Measurements from ENCODE around the gene AQP12A.
A peak's percentile ranks its signal among the peaks of the same experiment; 100 is the strongest.
"Not testable (repeated sequence)": the region's sequence is repeated elsewhere in the genome, so short reads cannot be mapped to it uniquely, and the experiment has no call there.

Gene AQP12A

DNA sequence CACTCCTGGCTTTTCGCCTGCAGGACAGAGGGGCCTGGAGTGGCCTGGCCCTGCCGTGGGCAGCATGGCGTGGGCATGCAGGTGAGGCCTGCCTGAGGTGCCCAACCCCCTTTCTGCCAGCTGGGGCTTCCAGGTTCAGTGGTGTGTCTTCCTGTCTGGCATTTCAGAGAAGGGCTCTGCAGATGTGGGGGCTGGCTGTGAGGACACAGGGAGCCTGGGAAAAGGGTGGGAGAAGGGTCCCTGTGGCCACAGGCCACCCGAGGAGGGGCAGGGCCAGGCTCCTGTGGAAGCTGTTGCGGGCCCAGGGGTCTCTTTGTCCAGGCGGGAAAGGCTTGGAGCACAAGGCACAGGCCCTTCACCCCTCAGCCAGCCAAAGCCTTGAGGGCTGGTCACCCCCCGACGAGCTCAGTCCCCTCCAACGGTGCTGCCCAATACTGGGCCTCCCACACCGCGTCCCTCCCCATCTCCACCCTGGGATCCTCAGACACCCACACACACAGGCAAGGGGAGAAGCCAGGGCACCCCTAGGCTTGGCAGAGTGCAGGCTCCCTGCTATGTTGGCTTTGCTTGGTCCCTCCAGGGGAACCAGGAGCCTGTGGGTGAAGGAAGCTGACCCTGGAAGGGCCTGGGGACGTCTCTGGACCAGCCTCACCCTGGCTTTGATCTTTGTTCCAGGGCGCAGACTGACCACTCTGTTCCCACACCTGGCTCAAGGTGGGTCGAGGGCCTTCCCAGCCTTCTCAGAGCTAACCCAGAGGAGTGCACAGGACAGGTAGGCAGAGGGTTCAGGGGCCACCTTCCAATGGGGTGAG is 3.7 kb upstream of the AQP12A start:
- DNase-seq (ENCODE audit: low spot score): peak; percentile 33

DNA sequence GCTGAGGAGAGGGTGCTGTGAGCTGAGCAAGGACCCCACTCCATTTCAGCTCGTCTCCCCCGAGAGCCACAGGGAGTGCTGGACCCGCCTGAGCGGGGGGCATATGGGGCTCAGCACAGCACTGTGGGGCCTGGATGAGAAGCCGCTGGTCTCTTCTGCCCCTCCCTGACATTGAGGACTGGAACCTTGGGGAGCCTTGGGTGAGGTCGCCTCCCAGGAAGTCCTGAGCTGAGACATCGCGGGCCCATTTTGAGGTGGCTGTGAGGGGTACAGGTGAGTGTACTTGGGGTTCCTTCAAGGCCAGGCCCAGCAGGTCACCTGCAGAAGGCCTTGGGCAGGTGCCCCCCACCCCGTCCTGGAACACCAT is 3.1 kb upstream of the AQP12A start:
- peak; percentile 39 for DNase-seq (ENCODE audit: low spot score)

DNA sequence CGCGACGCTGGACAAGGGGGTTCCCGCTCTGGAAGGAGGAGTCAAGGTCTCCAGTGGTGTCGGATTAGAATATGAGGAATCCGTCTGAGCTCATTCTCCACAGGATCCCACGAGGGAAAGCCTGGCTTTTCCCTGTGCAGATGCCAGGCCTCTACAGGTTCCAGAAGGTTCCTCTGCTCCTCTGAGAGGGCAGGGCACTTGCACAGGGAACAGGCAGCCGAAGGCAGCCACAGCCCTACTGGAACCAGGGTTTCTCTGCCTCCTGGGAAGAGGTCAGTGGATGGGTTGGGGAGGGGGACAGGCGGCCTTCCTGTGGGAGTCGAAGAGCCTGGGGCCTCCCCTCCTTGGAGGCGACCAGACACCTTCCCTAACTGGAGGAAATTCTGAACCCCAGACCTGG is 1.7 kb upstream of the AQP12A start:
- no peak for DNase-seq (ENCODE audit: low spot score)

DNA sequence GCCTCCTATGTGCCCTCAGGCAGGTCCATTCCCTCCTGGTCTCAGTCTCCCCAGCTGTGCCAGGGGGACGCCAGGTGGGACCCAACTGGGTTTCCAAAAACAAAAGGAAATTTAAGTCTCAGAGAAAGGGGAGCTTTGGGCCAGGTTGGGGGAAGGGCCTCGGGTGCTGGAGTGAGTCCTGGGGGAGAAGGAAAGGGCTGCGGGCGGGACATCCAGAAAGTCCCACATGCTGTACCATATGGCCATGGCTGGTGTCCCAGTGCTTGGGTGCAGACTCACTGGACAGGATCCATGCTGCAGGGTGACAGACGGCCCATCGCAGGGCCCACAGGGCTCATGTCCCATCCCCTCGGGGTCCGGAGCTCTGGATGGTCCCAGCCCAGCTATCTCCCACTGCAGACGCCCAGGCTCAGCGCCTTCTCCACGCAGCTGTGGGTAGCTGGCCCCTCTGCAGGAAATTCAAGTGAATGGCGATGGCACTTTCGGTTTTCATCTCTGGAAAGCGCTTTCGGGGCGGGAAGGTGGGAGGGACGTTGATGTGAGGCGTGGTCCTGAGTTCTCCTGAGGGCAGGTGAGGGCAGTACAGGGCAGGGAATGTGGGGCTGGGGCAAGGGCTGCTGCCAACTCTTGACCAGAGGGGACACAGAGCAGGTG is 1.1 kb upstream of the AQP12A start:
- DNase-seq (ENCODE audit: low spot score): not testable (repeated sequence)

DNA sequence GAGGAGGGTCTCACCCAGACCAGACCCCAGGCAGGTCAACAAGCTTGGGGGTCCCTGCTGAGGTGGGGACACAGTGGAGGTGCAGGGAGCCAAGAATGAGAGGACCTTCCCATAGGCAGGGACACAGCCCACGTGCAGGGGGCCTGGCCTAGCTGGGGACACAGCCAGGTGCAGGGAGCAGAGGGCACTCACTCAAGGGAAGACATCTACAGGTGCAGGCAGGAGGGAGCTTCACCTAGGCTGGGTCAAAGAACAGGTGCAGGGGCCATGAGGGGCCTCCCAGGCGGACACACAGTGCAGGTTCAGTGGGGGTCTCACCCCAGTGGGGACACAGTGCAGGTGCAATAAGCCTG is 615 bp upstream of the AQP12A start:
- not testable (repeated sequence) for DNase-seq (ENCODE audit: low spot score)

DNA sequence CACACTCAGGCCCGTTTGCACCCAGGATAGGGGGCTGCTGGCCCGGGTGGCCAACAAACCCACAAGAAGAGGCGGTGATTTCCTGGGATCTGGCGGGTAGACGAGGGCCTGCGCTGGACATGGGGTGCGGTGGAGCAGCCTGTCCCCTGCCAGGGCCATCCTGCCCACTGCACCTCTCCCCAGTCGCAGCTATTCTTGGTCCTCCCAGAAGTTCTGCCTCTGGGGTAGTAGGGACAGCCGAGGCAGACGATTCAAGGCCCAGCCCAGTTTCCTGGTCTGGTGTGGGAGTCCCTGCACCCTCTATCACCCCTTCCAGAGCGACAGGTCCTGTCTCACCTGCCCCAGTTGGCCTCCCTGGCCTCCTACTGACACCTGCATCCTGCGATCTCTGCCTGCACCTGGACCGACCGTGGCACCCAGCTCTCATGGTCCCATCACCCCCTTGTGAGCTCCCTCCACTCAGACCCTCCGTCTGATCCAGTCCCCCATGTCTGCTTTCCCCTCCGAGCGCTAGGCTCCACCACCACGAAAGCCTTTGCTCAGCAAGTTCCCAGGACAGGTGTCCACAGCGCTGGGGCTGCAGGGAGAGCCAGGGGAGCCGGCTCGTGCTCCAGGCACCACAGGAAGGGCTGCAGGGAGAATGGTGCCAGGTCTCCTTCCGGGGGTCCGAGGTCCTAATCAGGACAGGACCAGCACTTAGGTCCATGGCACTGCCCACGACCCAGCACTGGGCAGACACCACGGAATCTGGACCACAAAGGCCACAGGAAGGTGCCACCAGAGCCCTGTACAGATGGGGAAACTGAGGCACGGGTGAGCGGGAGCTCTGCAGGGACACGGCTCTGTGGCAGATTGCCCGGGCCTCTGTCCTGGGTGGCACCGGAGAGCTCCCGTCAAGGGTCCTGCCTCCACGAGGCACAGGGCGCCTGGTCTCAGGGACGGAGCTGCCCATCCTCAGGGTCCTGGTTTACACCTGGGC is 1.2 kb downstream of the AQP12A start:
- DNase-seq (ENCODE audit: low spot score): peak; percentile 18

DNA sequence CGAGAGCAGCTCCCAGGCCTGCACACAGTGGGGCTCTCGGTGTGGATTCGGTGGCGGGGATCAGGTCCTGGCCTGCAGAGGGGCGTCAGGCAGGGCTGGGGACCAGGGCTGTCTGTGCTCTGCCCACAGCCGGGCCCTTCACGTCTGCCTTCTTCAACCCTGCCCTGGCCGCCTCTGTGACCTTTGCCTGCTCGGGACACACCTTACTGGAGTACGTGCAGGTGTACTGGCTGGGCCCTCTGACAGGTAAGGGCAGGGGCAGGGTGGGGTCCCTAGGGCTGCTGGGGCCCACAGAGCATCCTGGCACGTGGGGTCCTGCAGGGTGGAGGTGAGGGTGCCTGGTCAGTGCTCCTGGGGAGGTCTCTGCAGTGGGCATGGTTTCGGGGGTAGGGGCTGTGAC is 2.6 kb downstream of the AQP12A start:
- DNase-seq (ENCODE audit: low spot score): not testable (repeated sequence)

DNA sequence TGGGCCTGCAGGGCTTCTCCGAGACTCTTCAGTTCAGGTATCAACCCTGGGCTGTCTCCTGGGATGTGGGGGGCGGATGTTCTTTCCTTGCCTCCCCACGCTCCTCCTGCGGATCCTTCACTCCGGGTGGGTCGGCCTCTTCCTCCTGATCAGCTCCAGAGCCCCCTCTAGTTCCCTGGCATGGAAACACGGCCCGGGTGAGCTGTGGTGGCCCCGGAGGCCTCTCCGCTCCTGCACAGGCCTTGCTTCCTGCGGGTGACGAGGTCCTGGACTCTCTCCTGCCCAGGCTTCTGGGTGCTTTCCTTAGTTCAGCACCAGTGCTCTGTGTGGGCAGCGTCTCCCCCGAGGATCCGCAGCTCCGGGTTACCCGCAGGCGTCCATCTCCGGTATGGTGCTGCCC is 3.9 kb downstream of the AQP12A start:
- DNase-seq (ENCODE audit: low spot score): not testable (repeated sequence)

DNA sequence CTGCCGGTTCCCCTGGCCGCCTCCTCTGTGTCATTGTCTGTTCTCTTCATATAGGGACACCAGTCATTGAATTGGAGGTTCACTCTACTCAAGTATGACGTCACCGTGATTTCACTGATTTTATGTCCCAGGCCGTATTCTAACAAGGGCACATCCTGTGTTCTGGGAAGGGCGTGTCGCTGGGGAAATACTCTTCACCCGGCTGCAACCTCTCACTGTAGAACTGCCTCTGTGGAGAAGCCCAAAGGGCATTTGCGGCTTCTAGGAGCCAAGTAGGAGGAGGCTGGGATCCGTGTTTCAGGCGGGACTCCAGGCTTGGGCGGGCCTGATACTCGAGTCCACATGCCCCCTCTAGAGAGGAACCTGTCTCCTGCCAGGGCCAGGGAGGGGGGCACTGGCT is 4.8 kb downstream of the AQP12A start:
- DNase-seq (ENCODE audit: low spot score): not testable (repeated sequence)

DNA sequence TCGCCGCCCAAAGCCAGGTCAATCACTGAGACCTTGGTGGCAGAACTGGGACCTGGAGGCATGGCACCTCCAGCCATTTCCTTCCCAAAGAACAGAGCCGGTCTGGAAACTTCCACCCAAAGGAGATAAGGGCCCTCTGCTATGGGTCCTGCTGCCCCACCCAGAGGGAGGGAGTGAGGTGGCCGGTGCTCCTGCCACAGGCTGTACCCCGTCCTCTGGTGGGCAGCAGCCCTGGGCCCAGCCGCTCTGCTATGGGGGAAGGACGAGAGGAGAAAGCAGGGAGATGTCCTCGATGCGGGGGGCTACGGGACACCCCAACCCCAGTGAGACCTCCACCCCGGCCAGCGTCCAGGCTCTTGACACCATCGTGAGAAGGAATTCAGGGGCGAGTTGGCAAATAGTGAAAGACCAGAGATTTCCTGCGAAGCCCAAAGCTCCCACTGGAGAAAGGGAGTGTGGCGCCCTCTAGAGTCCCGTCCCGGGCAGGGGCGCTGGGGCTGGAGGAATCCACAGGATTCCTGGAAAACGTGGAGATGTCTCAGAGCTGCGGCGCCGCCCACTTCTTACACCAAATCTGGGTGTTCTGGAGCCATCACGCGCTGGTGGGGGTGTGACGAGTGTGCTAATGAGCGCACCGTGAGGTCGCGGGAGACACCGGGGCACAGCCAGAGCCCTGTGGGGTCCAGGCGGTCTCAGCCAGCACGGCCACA is 7.3 kb downstream of the AQP12A start:
- DNase-seq (ENCODE audit: low spot score): not testable (repeated sequence)

DNA sequence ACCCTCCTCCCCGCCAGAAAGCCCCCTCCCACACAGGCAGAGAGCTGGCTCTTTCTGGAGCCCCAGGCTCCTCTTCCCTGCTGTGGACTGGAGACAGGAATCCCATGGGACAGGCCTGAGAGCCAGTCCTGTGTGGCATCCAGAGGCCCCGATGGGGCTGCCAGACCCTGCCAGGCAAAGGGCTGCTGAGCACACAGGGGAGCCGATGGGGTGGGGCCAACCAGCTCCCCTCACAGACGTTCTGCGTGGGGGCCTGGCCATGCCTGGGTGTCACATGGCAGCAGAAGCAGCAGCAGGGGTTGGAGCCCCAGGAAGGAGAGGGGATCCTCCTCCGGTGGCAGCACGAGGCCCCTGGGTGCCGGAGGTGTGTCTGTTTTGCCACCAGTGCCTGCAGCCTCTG is 8.2 kb downstream of the AQP12A start:
- DNase-seq (ENCODE audit: low spot score): not testable (repeated sequence)

DNA sequence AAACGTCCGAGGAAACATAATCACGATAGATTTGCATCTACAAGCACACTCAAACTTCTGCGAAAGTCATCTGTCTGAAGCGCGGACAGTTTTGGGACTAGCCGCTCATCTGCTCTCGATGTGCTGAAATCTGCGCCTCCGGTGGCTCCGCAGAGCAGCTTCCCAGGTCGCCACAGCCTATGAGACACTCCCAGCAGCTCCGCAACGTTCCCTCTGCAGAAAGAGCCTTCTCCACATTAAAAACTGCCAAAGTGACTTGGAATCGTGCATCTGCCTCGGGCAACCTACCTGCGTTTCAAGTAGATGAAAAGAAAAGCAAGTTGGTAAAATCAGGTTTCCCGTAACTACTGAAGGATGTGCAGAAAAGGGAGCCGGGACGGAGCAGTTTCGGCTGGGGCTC is 8.9 kb downstream of the AQP12A start:
- DNase-seq (ENCODE audit: low spot score): not testable (repeated sequence)

DNA sequence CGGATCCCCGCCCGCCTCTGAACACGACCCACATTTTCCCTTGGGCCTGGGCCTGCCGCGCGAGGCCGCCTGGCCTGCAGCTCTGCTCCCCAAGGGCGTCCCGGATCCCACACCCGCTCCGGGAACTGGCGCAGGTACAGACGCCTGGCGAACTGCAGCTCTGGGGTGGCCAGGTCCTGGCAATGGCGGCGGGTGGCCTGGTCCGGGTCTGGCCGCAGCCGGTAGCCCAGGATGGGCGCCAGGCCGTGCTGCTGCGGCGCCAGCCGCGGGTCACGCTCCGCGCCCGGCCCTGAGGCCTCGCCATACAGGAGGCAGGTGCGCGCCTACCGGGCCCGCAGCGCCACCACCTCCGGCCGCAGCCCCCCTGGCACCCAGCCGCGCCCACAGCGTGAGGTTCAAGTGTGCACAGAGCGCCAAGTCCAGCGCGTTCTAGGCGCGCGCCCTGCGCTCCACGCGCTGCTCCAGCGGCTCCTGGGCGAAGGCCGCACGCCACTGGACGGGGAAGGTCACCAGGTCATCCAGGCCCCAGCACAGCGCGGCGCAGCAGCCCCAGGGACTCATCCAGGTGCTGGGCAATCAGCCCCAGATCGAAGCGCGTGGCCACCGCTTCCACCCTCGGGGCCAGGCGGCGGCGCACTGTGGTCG is 9.5 kb downstream of the AQP12A start:
- no peak for DNase-seq (ENCODE audit: low spot score)

DNA sequence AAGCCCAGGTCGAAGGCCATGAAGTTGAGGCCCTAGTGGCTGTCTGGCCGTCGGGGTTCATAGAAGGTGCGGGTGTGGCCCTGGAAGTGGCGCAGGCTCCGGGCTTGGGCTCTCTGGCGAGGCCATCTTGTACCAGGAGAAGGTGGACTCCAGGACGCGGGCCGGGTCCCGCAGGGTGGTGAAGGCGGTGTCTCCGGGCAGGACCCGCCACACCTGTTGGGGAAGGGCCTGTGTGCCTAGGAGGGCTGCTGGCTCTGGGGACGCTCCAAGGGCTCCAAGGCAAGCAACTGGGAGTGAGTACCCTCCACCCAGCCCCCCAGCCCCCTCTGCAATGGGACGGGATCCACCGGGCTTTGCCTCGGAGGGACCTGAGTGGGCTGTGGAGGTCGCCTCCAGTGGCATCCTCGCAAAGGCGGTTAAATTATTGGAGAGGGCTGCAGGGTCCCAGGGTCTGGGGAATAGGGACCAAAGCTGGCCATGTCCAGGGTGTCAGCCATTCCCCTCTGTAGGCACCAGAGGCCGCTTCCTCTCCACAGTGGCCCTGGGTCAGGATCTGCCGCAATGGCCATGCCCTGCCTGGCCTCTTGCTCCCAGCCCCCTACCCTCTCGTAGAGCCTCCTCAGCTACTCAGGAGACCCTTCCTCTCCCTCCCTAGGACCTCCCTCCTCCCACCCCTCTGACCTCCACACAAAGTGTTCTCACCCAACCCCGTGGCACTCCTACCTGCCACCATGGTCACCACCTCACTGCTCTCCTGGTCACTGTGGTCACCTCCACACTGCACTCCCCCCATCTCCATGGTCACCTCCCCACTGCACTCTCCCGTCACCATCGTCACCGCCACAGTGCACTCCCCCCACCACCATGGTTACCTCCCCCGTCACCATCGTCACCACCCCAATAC is 10.3 kb downstream of the AQP12A start:
- no peak for DNase-seq (ENCODE audit: low spot score)

DNA sequence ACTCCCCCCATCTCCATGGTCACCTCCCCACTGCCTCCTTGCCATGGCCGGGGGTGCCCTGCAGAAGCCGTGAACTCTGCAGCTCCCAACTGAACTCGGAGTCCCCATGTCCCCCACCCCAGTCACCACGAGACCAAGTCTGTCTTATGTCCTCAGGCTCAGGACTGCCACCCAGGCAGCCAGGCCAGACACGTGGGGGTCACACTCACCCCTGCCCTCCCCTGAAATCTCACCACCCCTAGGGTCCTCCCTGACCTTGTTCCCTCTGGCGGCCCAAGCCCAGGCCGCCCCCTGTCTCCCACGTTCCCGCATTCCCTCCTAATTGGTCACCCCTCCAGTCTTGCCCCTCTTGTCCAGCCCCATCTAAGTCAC is 11.0 kb downstream of the AQP12A start:
- no peak for DNase-seq (ENCODE audit: low spot score)

DNA sequence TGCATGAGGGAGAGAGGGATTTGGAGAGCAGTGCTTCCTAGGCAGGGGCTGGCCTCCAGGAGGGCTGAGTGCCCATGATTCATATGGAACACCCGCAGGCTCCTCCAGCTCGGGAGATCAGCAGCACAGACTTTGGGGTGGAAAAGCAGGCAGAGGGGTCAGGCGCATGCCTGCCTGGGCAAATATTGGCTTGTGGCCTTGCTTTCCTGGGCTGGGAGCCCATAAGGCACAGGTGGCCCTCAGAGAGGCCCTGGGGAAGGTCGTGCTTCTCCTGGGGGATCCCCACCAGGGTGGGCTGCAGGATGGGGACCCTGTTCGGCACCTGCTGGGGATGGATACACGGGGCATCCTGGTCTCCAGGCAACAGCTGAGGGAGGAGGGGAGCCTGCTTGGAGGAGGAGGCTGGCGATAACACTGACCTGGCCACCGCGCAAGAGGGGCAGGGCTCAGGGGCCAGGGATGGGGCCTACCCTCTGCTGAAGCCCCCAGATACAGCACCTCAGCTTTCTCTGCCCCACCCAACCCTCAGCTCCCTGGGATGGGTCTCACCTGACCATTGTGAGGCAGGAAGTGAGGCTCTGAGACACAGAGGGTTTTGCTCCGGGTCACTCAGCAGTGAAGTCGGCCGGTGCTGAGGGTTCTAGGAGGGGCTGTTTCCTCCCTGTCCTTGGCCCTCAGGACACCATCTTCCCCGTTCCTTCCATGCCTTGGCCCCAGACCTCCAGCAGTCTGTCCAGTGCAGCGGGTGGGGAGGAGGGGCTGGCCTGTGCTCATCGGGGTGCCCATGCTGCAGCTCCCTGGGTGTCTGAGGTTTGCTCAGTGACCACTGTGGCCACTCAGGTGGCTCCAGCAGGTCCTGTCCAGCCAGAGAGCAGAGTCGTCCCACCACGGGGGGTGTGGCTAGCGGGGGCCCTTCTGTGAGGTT is 12.0 kb downstream of the AQP12A start:
- no peak for DNase-seq (ENCODE audit: low spot score)

DNA sequence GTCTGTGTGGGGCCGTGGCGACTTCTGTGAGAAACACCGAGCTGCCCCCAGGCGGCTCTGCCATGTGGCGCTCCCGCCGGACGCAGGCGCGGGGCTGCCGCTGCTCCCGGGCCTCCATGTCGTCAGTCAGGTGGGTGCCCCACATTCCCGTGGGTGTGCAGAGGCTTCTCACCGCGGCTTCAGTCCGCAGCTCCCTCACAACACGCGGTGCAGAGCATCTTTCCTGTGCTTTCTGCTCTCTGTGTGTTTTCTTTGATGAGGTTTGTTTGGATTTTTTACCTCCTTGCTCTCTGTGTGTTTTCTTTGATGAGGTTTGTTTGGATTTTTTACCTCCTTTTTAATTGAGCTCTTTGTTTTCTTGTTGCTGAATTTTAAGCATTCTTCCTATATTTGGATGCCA is 13.0 kb downstream of the AQP12A start:
- no peak for DNase-seq (ENCODE audit: low spot score)

DNA sequence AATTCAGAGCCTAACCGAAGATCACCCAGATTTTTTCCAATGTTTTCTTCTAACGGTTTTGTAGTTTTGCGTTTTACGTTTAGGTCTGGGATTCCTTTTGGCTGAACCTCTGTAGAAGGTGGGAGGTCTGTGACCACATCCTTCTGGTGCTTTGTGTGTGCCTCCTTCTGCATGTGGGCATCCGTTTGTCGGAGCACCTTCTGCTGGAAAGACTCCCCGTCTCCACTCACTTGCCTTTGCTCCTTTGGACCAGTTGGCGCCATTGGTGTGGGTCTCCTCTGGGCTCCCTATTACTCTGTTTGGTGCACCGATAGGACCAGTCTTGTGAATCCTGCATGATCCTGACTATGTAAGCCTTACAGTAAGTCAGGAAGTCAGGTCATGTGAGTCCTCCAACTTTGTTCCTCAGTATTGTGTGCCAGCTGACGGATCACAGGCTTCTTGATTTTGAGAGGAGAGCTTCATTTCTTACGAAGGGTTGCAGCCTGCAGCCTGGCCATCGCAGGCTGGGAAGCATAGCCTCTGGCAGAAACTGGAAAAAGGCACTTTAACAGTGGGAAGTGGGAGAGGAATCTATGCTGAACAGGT is 13.6 kb downstream of the AQP12A start:
- DNase-seq (ENCODE audit: low spot score): no peak
